H4 (cell line): ENCODE results near the gene PCDH12. TPM values are rescaled to one million over a fixed set of nuclear protein-coding genes. Genes with fewer than 3 reads are reported as not detected.
A peak's percentile ranks its signal among the peaks of the same experiment; 100 is the strongest.
"Not testable (repeated sequence)": the region's sequence is repeated elsewhere in the genome, so short reads cannot be mapped to it uniquely, and the experiment has no call there.

Source experiments
- DNase-seq: peaks from one replicate; pipeline ENCODE4 v3.0.0-alpha.2; 2015; ENCODE audit warnings: low spot score
- total RNA-seq: library from RNA; depleted of rRNA; stranded (reverse); fragments of >200 nt; shearing (Covaris generic); gene quantifications from 2 replicates; pipeline ENCODE4 v1.2.3, GENCODE V29; 2014

Gene PCDH12
- total RNA-seq, 1 experiment from 2014 or later = not detected

- peak; percentile 70 for DNase-seq
Measured at GRCh38 chr5:141940695-141941271, 17.2 kb downstream of the PCDH12 start.

- DNase-seq = no peak
Measured at GRCh38 chr5:141935538-141935937, 22.5 kb downstream of the PCDH12 start.

- no peak for DNase-seq
Measured at GRCh38 chr5:141934099-141934844, 23.7 kb downstream of the PCDH12 start.

- DNase-seq = no peak
Measured at GRCh38 chr5:141933151-141933550, 24.9 kb downstream of the PCDH12 start.

GRCh38 chr5:141931694-141932093 is 26.3 kb downstream of the PCDH12 start:
- no peak for DNase-seq

GRCh38 chr5:141929398-141930058 is 28.5 kb downstream of the PCDH12 start:
- DNase-seq = no peak

GRCh38 chr5:141928051-141928450 is 30.0 kb downstream of the PCDH12 start:
- no peak for DNase-seq

- no peak for DNase-seq
Measured at GRCh38 chr5:141926434-141926833, 31.6 kb downstream of the PCDH12 start.

- peak; percentile 93 for DNase-seq
Measured at GRCh38 chr5:141923448-141924313, 34.3 kb downstream of the PCDH12 start, which contains the start of gene DELE1. Gene DELE1 (plus strand): TSS chr5:141923871. CDS start chr5:141923942, 71 bp downstream.

- not testable (repeated sequence) for DNase-seq
Measured at GRCh38 chr5:141922827-141923447, 35.1 kb downstream of the PCDH12 start.

GRCh38 chr5:141920771-141921170 is 37.2 kb downstream of the PCDH12 start:
- no peak for DNase-seq

GRCh38 chr5:141919218-141920119 is 38.5 kb downstream of the PCDH12 start:
- DNase-seq = no peak

- no peak for DNase-seq
Measured at GRCh38 chr5:141917760-141918159, 40.2 kb downstream of the PCDH12 start.

GRCh38 chr5:141916522-141916921 is 41.5 kb downstream of the PCDH12 start:
- no peak for DNase-seq

- no peak for DNase-seq
Measured at GRCh38 chr5:141915881-141916336, 42.1 kb downstream of the PCDH12 start.

- no peak for DNase-seq
Measured at GRCh38 chr5:141914797-141915196, 43.2 kb downstream of the PCDH12 start.

GRCh38 chr5:141914199-141914743 is 43.7 kb downstream of the PCDH12 start:
- no peak for DNase-seq

- no peak for DNase-seq
Measured at GRCh38 chr5:141913560-141914198, 44.3 kb downstream of the PCDH12 start.

GRCh38 chr5:141910271-141910673 is 47.7 kb downstream of the PCDH12 start:
- peak; percentile 33 for DNase-seq
